HTERT RPE-1 (cell line): ENCODE measurements around the gene FLVCR1.
"Not testable (repeated sequence)": the region's sequence is repeated elsewhere in the genome, so short reads cannot be mapped to it uniquely, and the experiment has no call there.

ENCODE experiments used
- in situ Hi-C: fragments of 300-500 bp; cut with MboI; formaldehyde crosslinking; loops from 4 replicates; pipeline ENCODE4 v1.14.3; 2020; ENCODE audit warnings: low sequenced_read_pairs

Gene FLVCR1

DNA sequence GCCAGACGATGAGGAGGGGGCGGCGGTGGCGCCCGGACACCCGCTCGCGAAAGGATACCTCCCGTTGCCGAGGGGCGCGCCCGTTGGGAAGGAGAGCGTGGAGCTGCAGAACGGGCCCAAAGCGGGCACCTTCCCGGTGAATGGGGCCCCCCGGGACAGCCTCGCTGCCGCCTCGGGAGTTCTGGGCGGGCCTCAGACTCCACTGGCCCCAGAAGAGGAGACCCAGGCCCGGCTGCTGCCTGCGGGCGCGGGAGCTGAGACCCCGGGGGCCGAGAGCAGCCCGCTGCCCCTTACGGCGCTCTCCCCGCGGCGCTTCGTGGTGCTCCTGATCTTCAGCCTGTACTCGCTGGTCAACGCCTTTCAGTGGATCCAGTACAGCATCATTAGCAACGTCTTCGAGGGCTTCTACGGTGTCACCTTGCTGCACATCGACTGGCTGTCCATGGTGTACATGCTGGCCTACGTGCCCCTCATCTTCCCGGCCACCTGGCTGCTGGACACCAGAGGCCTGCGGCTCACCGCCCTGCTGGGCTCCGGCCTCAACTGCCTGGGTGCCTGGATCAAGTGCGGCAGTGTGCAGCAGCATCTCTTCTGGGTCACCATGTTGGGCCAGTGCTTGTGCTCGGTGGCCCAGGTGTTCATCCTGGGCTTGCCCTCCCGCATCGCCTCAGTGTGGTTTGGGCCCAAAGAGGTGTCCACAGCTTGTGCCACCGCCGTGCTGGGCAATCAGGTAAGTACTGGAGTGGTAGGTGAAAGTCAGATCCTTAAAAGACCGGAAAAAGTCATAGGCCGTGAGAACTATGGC lies 588 bp downstream of the FLVCR1 start:
- in situ Hi-C loops = no loop called here

DNA sequence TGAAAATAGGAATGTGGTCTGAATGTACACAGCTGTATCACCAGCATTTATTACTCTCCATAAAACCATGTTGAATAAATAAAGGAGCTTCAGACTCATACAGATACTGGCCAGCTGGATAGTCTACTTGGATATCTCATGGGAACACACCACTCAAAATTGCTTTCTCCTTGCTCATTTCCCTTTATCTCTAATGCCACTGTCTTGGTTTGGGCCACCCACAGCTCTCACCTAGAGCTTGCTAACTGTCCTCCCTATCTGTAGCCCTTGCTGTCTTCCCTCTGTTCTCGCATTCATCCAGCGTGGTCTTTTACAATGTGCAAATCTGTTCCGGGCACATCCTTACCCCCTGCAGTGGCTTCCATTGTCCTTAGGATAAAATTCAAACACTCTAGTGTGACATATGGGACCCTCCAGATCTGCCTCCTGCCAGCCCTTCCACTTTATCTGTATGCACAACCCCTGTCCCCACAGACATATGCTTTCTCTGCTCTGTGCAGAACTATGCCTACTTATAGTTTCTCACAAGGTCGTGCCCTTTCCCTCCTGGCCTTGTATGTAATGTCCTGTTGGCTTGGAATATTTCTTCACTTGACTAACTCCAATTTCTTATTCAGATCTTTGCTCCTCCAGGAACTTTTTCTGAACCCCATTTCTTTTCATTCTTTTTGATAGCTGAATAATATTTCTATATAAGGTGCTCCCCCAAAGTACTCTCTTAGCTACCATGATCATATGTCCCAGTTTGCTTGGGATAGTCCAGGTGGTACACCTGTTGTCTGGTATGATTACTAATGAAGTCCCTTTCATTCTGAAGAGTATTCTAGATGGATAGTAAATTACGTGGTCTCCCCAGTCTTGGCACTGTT lies 2.9 kb downstream of the FLVCR1 start:
- in situ Hi-C loops = no loop called here

DNA sequence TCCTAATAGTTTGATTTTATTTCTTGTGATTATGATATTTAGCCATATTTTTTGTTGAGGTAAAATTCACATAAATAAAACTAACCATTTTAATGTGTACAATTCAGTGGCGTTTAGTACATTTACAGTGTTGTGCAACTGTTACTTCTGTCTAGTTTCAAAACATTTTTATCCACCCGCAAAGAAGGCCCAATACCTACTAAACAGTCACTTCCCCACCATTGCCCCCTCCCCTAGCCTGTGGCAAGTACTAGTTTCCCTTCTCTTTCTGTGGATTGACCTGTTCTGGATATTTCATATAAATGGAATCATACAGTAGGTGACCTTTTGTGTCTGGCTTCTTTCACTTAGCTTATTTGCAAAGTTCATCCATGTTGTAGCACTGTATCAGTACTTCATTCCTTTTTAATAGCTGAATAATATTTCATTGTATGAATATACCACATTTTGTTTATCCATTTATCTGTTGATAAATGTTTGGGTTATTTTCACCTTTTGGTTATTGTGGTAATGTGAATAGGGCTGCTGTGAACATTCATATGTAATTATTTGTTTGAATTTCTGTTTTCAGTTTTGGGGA lies 4.1 kb downstream of the FLVCR1 start:
- in situ Hi-C loops = no loop called here

DNA sequence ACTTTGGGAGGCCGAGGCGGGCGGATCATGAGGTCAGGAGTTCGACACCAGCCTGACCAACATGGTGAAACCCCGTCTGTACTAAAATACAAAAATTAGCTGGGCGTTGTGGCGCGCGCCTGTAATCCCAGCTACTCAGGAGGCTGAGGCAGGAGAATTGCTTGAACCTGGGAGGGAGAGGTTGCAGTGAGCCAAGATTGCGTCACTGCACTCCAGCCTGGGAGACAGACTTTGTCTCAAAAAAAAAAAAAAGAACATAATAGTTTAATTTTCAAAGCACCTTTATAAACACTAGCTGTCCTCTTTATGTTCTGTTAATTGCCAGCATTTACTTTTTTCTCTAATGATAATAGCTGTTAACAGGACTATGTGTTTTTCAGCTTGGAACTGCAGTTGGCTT lies 5.3 kb downstream of the FLVCR1 start:
- in situ Hi-C loops = not testable (repeated sequence)

DNA sequence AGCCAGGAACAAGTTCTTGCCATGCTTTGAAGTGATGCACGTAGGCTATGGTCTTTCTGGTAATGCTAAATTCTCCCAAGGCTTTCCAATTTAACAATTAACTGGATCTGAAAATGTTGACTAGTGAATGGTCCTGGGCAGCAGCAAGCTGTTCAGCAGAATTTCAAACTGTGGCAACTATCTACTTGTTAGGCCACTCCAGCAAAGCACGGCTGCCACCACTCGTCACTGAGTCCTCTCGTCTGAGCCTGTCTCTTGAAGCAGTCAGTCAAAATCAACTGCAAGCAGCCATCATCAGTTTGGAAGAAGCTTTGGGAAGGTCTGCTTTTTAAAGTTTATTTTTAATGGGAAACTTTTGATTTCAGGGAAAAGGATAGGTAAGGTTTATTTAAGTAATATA lies 6.1 kb downstream of the FLVCR1 start:
- in situ Hi-C loops = no loop called here

- in situ Hi-C loops = no loop called here
Observed at GRCh38 chr1:212867192-212867591, 9.1 kb downstream of the FLVCR1 start.

DNA sequence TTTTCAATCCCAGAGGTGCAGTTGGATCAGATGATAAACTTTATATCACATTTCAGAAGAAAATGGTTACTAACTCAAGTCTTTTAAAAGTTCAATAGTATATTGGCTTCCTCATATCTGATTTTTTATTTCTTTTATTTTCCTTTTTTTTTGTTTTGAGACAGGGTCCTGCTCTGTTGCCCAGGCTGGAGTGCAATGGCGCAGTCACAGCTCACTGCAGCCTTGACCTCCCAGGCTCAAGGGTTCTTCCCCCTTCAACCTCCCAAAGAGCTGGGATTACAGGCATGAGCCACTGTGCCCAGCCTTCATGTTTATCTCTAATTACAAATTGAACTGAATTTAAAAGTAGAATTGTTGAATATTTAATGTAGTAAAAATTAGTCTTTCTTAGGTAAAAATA lies 13.9 kb downstream of the FLVCR1 start:
- in situ Hi-C loops = no loop called here

- in situ Hi-C loops = no loop called here
Observed at GRCh38 chr1:212873518-212873917, 15.4 kb downstream of the FLVCR1 start.

- in situ Hi-C loops = no loop called here
Observed at GRCh38 chr1:212878418-212878817, 20.3 kb downstream of the FLVCR1 start.

DNA sequence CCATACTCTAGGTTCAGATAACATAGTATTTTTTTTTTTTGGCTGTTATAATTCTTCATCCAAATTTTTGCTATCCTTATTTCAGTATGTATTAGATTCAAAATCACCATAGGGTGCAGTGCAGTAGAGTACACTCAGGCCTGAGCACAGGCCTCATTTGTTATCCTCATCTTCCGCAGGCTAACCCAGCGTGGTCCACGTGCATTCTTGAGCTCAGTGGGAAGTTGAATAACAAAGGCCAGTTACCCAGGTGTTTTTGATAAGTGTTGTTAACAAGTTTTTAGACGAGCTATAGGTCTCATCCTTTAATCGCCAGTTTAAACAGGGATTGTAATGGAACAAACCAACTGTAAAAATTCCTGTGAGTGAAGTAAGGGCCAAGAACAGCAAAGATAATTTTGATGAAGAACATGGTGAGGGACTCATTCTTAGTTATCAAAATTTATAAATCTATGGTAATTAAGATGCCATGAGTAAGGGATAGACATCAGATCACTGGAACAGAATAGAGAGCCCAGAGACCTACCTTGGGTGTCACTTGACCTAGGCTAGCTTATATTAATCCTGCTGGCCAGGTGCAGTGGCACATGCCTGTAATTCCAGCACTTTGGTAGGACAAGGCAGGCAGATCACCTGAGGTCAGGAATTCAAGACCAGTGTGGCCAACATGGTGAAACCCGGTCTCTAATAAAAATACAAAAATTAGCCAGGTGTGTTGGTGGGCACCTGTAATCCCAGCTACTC lies 22.0 kb downstream of the FLVCR1 start:
- in situ Hi-C loops = no loop called here

DNA sequence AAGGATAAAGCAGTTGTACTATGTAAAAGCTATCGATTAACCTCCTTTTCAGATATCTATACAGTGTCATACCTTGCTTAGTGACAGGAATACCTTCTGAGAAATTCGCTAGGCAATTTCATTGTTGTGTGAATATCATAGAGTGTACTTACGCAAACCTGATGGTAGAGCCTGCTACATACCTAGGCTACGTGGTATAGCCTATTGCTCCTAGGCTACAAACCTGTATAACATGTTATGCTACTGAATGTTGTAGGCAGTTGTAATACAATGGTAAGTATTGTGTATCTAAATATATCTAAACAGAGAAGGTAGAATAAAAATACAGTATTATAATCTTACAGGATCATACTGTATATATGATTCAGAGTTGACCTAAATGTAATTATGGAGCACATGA lies 26.5 kb downstream of the FLVCR1 start:
- in situ Hi-C loops = no loop called here

GRCh38 chr1:212892108-212892507 lies 34.0 kb downstream of the FLVCR1 start:
- in situ Hi-C loops = no loop called here

DNA sequence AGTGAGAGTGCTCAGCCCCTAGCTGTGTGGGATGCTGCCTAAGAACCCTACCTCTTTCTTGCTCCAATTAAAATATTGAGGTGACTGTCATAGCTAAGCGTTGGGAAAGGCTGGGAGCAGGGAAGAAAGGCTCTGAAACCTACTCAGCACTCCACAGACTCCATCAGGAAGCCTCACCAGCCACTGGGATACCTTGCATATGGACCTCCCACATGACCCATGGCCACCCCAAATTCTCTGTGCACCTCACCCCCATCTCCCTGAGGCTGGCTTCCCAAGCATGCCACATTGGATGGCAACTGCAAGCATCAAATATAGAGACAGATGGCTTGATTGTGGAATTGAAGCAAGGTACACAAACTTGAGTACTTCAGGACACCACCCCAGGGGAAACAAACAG lies 41.8 kb downstream of the FLVCR1 start:
- in situ Hi-C loops = no loop called here

GRCh38 chr1:212901290-212901689 lies 43.2 kb downstream of the FLVCR1 start:
- in situ Hi-C loops = no loop called here

DNA sequence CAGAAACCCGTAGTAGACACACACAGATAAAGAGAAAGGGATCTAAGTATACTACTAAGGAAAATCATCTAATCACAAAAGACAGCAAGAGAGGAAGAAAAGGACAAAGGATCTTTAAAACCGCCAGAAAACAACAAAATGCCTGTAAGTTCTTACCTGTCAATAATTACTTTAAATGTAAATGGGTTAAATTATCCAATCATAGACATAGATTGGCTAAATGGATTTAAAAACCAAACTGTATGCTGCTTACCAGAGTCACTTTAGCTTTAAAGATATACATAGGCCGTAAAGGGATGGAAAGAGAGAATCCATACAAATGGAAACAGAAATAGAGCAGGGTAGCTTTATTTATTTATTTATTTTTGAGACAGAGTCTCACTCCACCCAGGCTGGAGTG lies 44.0 kb downstream of the FLVCR1 start:
- in situ Hi-C loops = no loop called here

GRCh38 chr1:212903664-212904063 lies 45.6 kb downstream of the FLVCR1 start:
- in situ Hi-C loops = no loop called here

GRCh38 chr1:212908071-212908470 lies 50.0 kb downstream of the FLVCR1 start:
- in situ Hi-C loops = not testable (repeated sequence)

DNA sequence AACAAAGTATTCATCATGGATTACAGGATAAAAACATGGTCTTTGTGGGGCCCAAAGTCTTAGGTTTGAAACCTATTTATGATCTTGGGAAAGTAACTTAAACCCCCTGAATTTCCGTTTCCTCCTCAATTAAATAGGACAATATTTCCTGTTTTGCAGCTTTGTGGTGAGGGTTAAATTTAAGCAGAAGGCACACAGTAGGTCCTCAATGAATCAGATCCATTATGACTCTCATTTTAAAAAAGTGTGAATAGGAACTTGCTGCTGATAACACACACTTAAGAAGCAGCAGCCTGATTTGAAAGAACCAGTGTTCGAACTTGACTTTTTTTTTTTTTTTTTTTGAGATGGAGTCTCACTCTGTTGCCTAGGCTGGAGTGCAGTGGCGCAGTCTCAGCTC lies 50.9 kb downstream of the FLVCR1 start:
- in situ Hi-C loops = no loop called here

DNA sequence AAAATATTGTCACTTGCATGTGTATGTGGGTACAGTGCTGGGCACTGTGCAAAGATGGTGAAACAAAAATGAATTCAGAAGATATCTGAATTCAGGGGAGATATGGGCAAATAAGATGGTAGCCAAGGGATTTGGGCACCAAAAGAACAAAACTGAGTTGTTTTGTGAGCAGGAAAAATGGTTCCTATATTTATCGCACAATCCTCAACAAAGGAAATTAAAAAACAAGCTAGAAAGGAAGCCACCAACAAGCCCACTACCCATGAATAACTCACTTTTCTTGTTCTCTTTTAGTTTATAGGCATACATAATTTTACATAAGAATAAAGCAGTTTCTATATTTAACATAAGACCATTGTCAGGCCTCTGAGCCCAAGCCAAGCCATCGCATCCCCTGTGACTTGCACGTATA lies 51.6 kb downstream of the FLVCR1 start:
- in situ Hi-C loops = no loop called here

GRCh38 chr1:212910213-212910612 lies 52.1 kb downstream of the FLVCR1 start:
- in situ Hi-C loops = not testable (repeated sequence)

- in situ Hi-C loops = not testable (repeated sequence)
Observed at GRCh38 chr1:212913638-212914037, 55.6 kb downstream of the FLVCR1 start.
